Measurements from ENCODE around the gene SYTL4. TPM values are rescaled to one million over a fixed set of nuclear protein-coding genes. Genes with fewer than 3 reads are reported as not detected.

SYTL4 gene
- total RNA-seq, 4 donors from 2014 or later: 5.4 to 14.9 (median 6.9) TPM

DNA sequence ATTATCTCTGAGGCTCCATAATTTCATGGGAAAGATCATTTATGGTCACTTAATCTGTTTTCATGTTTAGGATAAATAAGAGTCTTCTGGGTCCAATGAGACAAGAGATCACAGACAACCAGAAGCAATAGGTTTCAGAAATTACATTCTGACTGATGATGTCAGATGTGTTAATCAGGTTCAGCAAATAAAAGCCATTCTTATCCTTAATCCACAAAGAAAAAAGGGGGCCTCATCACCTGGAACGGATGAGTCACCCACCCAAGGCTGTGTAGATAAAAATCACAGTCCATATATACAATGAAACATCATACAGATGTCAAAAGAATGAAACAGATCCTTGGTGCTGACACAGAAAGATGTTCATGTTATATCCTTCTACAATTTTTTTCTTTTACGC is 36.6 kb downstream of the SYTL4 start:
- Histone ChIP-seq H3K9me3 (no peaks in the 10 kb centered on the region), H3K27me3 (no peaks in the 10 kb centered on the region), H3K4me1 (no peaks in the 10 kb centered on the region), H3K4me3 (no peak overlapping the region), H3K36me3 (no peaks in the 10 kb centered on the region), H3K27ac (no peak overlapping the region)
- DNase-seq: no peak
- intact Hi-C loops (cut with DNase I): no loop called here
- TF ChIP-seq POLR2A (IDR thresholded peaks at IDR 0.05): no peak
- TF ChIP-seq, protein P1, sequence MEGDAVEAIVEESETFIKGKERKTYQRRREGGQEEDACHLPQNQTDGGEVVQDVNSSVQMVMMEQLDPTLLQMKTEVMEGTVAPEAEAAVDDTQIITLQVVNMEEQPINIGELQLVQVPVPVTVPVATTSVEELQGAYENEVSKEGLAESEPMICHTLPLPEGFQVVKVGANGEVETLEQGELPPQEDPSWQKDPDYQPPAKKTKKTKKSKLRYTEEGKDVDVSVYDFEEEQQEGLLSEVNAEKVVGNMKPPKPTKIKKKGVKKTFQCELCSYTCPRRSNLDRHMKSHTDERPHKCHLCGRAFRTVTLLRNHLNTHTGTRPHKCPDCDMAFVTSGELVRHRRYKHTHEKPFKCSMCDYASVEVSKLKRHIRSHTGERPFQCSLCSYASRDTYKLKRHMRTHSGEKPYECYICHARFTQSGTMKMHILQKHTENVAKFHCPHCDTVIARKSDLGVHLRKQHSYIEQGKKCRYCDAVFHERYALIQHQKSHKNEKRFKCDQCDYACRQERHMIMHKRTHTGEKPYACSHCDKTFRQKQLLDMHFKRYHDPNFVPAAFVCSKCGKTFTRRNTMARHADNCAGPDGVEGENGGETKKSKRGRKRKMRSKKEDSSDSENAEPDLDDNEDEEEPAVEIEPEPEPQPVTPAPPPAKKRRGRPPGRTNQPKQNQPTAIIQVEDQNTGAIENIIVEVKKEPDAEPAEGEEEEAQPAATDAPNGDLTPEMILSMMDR (IDR thresholded peaks at IDR 0.05): no peak
- 39 to 45% methylated on average over 2 of the region's 2 CpGs for WGBS, 2 donors

DNA sequence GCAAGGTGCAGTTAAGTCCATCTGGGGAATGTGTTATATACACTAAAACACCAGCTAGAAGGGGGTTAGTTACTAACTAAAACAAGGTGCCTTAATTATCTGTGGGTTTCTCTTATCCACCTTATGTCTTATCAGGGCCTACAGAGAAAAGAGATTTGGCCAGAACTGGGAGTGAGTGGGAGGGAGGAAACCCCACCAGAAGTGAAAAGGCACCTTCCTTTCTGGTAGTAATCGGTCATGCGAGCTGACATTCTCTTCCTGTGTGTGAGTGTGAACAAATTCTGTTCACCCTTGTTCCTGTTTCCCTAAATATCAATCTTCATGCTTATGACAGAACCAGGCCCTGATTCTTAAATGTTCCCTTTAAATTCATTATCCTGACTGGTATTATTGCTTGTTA is 44.4 kb downstream of the SYTL4 start:
- TF ChIP-seq, protein P1 (IDR thresholded peaks at IDR 0.05): no peak
- TF ChIP-seq POLR2A (IDR thresholded peaks at IDR 0.05): no peak
- WGBS, 2 donors: 47% methylated on average over 2 of the region's 2 CpGs

DNA sequence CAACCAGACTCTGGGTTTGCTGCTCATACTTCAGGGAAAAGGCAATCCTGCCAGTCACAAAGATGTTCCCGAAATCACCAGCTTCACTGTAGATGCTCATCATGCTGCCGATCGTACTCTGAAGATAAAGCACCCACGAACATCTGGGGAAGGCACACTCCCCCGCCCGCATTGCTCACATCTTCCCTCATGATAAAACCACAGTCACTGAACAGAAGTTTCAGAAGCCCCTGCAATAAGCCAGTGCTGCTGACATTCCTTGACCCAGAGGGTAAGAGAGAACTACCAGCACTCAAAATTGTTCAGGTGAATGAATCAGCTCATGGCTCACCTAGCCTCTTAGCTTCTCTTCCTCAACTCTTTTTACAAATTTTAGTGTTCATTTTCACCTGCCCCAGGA is 44.8 kb downstream of the SYTL4 start:
- Histone ChIP-seq H3K4me3 (no peak overlapping the region), H3K27ac (no peak overlapping the region), H3K4me1 (peaks cover 0 to 8% (median 0%) of the 10 kb centered on the region in 3 donors), H3K27me3 (no peaks in the 10 kb centered on the region), H3K36me3 (peaks cover 0 to 24% (median 0%) of the 10 kb centered on the region in 3 donors), H3K9me3 (no peaks in the 10 kb centered on the region)
- no peak for DNase-seq
- TF ChIP-seq, protein P1 (IDR thresholded peaks at IDR 0.05): no peak
- no peak for TF ChIP-seq POLR2A (IDR thresholded peaks at IDR 0.05)
- WGBS, 2 donors: 55 to 61% methylated on average over 3 to 6 of the region's 6 CpGs
- intact Hi-C loops (cut with DNase I): loop anchor here (5.0 kb wide), 1 partner anchor 80 kb away; no protein-coding TSS in a partner anchor

More for the DNA sequence above, 44.4 kb downstream of the SYTL4 start:
- Histone ChIP-seq H3K27ac (no peak overlapping the region), H3K9me3 (no peaks in the 10 kb centered on the region), H3K27me3 (no peaks in the 10 kb centered on the region), H3K4me1 (peaks cover 0 to 8% (median 0%) of the 10 kb centered on the region in 3 donors), H3K4me3 (no peak overlapping the region), H3K36me3 (peaks cover 0 to 24% (median 0%) of the 10 kb centered on the region in 3 donors)
- no peak for DNase-seq
- intact Hi-C loops (cut with DNase I): loop anchor here (5.0 kb wide), 1 partner anchor 80 kb away; no protein-coding TSS in a partner anchor

DNA sequence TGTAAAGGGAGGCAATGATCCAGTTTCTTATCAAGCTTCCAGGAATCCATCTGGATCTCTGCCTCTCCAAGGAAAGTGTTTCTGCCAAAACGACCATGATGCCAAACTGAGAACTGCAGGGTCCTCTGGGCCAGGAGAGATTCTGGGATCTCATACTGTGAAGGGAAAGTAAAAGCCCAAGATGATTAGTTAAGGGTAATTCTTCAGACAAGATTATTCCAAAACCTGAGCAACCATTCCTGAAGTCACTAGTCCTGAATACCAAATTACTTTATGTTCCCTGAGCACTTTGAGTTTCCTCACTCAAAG is 46.0 kb downstream of the SYTL4 start:
- Histone ChIP-seq H3K9me3 (no peaks in the 10 kb centered on the region), H3K27ac (no peak overlapping the region), H3K4me3 (no peak overlapping the region), H3K4me1 (peaks cover 0 to 8% (median 0%) of the 10 kb centered on the region in 3 donors), H3K36me3 (peaks cover 0 to 24% (median 0%) of the 10 kb centered on the region in 3 donors), H3K27me3 (no peaks in the 10 kb centered on the region)
- TF ChIP-seq POLR2A (IDR thresholded peaks at IDR 0.05): no peak
- TF ChIP-seq, protein P1 (IDR thresholded peaks at IDR 0.05): peak in 1 of 6 experiments; percentile 14
- 14% methylated on average over 1 of the region's 1 CpG; no CpG with 5 or more reads in 1 of the 2 donors for WGBS, 2 donors
- DNase-seq: no peak
- intact Hi-C loops (cut with DNase I): loop anchor here (5.0 kb wide), 1 partner anchor 81 kb away; no protein-coding TSS in a partner anchor

DNA sequence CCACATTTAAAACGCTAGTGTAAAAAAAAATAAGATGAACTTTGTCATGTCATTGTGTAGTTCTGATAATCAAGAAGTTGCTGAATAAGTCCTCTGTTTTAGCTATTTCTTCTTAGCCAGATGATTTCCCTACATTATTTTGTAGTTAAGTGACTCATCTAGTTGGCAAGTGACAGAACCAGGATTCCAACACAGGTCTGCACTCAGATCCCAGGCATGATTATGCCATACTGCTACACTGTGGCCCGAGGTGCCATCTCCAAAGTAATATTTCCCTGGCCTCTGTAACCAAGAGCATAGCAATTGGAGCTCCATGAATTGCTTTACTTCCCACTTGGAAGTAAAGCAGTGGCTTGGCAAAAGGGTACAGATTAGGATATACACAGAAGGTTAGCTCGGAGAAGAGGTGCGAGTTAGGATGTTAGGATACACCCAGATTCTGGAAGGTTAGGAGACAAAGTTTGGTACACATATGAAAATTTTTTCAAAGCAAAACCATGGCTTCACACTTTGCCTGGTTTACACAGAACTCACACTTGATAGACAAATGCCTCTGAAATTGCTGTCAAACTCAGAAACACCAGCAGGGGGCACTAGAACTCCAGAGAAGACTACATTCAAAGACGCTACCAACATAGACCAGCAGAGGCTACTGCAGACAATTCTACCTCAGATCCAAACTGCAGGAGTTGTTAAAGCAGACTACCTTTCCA is 46.5 kb downstream of the SYTL4 start:
- no peak for TF ChIP-seq POLR2A (IDR thresholded peaks at IDR 0.05)
- TF ChIP-seq, protein P1 (IDR thresholded peaks at IDR 0.05): peak; percentile 79 to 91 (median 88)
- Histone ChIP-seq H3K4me3 (no peak overlapping the region), H3K36me3 (peaks cover 0 to 24% (median 0%) of the 10 kb centered on the region in 3 donors), H3K27me3 (no peaks in the 10 kb centered on the region), H3K9me3 (no peaks in the 10 kb centered on the region), H3K27ac (no peak overlapping the region), H3K4me1 (peaks cover 0 to 8% (median 0%) of the 10 kb centered on the region in 3 donors)
- intact Hi-C loops (cut with DNase I): loop anchor here (5.0 kb wide), 1 partner anchor 82 kb away; no protein-coding TSS in a partner anchor
- no peak for DNase-seq
- WGBS, 2 donors: 16 to 25% methylated on average over 5 of the region's 5 CpGs

Measured in esophagus squamous epithelium (tissue), 5 donors.